ENCODE data around the gene XG.
"Not testable (repeated sequence)": the region's sequence is repeated elsewhere in the genome, so short reads cannot be mapped to it uniquely, and the experiment has no call there.

Gene XG, protein sequence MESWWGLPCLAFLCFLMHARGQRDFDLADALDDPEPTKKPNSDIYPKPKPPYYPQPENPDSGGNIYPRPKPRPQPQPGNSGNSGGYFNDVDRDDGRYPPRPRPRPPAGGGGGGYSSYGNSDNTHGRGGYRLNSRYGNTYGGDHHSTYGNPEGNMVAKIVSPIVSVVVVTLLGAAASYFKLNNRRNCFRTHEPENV

DNA sequence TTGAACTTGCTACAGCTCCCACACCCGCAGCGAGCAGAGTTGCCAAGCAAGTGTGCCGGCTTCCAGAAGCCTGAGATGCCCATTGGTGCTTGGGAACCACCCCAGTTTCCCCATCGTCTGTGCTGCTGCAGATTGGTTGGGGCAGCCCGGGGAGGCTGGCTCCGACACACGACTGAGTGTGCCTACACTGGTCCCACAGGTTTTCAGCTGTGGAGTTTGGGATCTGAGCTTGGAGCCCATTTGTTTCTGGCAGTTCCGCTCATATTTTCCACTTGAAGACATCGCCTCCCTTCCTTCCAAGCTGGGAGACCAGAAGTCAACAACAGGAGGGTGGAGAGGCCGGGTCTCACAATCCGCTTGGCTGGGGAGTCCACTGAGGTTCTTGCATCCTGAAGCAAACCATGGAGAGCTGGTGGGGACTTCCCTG is at the start of gene XG:
Gene XG, plus strand, starts transcription at position 167 of the 427 bp plus-strand sequence. Its CDS starts 235 bp downstream, at position 402.
- DNase-seq (ENCODE audit: low read depth in 2 of 2) = not testable (repeated sequence)

DNA sequence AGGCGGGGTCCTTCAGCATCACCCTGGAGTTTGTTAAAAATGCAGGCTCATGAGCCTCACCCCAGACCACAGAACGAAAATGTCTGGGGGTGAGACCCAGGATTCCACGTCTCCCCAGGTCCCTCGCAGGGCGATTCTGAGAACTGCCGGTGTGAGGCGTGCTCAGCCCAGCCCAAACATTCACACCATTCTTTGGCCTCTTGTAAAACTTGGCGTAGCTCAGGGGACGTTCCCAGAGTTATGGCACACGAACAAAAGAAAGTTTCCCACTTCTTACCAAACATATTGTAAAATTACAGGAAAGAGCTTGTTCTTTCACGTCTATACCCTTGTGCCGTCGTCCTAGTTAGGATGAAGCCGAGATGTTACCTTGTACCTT is 47.9 kb upstream of the XG start:
- DNase-seq (ENCODE audit: low read depth in 2 of 2) = no peak

DNA sequence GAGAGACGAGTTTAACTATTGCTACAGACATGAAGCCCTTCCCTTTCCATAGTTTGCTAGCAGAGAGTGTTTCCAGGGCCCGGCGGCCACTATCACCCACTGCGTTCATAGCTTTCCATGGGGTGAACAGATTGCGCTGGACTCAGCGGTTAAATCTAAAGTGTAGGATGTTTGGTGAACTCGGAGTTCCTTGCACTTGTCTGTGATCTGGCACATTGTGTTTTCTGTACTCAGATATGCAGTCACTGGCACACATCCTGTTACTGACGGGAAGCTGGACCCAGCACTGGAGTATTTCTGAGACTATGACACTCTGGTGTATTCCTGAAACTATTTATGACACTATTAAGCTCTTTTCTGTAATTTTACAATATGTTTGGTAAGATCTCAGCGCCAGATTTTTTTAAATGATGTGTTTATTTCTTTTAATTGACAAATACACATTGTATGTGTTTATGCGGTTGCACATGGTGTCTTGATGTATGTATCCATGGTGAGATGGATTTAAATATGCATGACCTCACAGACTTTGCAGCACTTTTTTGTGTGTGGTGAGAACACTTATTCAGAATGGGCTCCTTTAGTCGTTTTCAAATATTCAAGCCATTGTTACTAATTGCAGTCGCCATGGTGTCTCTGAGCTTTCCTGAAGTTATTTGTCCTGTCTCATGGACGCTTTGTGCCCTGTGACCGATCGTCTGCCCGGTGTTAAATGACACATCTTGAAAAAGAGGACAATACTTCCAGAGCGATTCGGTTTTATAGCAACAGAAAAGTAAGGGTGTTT is 46.6 kb upstream of the XG start:
- DNase-seq (ENCODE audit: low read depth in 2 of 2) = no peak

DNA sequence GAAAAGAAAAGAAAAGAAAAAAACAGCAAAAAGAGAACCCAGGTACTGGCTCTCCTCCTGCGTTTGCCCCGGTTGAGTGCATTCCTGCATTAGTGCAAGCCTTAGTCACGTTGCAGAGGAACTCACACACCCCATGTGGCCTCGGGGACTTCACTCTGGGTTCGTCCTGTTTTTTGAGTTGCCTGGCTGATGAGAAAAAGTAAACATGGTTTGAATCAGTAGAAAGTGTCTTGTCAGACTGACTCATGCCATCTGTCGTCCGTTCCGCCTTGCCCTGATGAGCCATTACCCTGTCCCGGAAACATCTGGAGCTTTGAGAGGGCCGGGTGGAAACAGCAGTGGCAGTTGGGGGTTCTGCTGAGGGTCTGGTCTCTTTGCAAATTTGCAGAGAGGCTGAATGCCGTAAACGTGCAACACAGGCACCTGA is 44.5 kb upstream of the XG start:
- peak; percentile 34 to 35 for DNase-seq (ENCODE audit: low read depth in 2 of 2)

DNA sequence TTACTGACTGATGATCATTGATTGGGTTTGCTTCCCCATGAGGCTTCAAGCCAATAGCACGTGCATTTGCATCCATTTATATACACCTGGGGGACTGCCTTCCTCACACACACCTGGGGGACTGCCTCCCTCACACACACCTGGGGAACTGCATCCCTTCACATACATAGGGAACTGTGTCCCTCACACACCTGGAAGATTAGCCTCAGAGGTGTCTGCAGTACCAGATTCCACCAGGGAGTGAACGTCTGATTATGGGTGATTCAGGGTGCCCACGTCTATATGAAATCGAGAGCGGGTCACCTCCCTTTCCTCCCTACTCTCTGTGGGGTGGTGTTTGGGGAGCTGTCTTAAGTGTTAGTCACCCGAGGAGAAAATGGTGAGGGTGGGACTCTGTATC is 43.8 kb upstream of the XG start:
- no peak for DNase-seq (ENCODE audit: low read depth in 2 of 2)

DNA sequence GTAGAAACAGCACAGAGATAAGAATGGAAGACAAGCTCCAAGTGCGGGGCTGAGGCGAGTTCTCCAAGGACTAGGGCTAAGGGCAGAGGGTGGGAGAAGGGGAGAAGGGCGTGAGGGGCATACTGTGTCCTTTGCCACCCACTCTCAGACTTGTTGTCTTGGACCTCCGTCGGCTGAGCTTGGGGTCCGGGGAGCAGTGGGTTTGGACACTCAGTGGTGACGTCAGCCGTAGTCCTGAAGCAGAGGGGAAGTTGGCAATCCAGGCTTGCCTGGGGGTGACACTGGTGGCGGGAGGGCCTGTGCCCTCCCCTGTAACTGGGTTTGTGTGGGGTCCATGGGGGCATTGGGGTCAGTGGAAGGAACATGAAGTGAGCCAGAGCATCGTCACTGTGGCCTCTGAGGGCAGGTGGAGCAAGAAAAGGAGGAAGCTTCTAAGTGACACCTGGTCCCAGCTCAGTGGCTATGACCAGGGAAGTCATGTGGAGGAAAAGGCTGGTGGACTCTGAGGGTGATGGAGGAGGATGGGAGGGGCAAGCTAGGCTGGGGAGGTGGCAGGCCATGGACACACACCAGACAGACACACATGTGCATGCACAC is 43.1 kb upstream of the XG start:
- DNase-seq (ENCODE audit: low read depth in 2 of 2) = no peak

DNA sequence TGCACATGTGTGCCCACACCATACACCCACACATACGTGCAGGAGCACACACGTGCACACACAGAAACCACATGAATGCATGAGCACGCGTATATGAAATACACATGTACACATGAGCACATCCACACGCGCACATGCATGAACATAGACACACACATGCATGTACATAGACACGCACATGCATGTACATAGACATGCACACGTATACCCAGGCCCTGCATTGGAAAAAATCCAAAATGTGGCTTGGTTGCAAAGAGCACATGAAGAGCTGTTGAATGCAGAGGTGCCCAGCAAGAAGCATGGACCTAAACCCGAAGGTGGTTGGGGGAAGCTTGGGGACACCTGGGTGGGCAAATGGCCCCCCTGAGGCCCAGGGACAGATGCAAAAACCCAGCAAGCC is 42.3 kb upstream of the XG start:
- DNase-seq (ENCODE audit: low read depth in 2 of 2) = no peak

DNA sequence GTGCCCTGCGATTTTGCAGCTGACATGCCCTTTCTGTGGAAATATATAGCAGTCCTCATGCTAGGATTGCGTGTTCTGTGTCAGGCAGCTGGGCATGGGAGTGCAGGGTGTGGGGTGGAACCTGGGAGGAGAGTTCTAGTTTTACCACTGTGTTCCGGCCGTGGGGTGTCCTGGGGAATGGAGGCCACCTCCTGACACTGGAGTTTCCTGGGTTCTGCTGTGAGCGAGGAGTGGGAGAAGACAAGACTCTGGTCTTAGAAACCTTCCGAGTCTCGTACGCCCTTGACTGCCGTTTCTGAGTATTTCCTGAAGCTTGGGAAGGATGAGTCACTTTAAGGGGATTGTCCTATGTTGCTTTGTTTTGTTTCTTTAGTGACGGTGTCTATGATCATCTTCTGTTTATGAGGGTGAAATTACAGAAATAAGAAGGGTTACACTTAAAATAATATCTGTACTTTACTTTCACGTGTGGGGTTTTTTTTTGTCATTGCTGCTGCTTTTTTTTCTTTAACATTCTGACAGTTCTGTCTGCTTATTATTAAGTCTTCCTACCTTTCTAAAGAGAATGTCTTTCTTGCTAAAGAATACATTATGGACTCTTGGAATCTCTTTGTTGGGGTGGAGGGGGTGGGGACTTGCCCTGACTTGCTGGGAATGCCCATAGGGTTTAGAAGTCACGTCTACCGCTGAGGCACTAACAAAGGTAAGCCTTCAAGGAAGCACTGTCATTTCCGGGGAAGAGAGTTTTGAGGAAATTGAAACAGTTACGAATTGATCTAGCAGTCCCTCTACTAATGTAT is 41.6 kb upstream of the XG start:
- DNase-seq (ENCODE audit: low read depth in 2 of 2) = no peak

DNA sequence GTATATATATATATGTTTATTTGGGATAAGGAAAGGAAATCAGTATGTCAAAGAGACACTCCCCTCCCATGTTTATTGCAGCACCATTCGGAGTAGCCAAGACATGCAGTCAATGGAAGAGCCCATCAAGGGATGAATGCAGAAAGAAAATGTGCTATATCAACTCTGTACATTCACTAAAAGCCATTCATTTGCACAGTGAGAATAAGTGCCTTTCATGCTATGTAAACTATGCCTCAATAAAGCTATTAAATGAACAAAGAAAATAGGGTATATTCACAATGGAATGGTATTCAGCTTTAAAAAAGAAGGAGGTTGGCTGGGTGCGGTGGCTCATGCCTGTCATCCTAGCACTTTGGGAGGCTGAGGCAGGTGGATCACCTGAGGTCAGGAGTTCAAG is 40.4 kb upstream of the XG start:
- DNase-seq (ENCODE audit: low read depth in 2 of 2) = no peak

DNA sequence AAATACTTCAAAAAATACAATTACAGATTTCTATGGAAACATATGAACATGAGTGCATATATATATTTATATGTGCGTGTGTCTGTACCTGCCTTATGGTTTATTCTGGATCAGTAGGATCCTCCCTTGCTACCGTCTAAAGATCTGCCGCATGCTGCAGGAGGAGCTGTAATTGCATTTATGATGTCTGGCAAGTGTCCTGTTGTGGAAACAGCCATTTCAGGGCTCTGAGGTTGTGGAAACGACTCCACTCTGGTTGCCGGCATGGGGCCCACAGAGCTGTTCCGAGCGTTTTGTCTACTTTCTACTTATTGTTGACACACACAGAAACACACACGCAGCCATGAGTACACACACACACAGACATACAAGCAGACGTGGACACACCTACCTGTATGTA is 39.4 kb upstream of the XG start:
- DNase-seq (ENCODE audit: low read depth in 2 of 2) = no peak

DNA sequence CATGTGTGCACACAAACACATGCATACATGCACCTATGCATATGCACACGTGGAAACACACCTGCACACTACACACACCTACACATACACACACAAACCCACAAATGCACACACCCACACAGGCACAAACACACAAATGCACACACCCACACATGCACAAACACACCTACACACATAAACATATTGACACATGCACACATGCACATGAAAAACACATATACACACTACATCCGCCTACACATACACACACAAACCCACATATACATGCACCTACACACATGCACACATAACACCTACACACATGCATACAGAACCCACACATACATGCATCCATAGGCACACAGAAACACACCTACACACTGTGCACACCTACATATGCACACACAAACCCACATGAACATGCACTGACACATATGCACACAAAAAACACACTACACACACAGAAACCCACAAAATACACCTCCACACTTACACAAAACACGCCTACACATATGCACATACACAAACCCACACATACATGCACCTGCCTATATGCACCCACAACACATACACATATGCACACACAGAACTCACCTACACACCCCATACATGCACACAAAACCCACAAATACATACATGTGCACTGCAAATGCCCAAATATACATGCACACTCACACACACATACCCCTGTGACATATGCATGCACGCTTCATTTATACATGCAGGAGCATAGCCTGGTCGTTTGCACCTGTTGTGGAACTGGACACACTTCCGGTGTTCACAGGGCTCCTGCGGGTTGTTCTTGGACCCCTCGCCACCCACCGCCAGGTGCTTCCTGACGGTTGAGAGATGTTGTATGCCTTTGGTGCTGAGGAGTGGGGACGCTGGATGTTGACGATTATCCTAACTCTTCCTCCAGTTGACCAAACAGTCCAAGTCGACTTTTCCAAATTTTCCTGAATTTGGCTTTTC is 38.7 kb upstream of the XG start:
- DNase-seq (ENCODE audit: low read depth in 2 of 2) = no peak

DNA sequence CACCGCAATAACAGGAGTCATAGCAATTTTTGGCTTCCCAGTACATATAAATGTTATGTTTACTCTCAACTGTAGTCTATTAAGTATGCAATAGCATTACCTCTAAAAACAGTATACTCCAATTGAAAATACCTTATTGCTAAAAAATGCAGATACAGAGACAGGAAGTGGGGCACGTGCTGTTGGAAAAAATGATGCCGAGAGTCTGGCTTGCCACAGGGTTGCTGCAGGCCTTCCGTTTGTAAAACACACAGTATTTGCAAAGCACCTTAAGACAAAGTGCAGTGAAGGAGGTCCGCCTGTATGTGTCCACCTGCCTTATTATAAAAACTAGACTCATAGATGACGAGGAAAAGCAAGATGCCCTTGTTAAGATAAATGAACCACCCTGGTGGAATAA is 37.3 kb upstream of the XG start:
- no peak for DNase-seq (ENCODE audit: low read depth in 2 of 2)

DNA sequence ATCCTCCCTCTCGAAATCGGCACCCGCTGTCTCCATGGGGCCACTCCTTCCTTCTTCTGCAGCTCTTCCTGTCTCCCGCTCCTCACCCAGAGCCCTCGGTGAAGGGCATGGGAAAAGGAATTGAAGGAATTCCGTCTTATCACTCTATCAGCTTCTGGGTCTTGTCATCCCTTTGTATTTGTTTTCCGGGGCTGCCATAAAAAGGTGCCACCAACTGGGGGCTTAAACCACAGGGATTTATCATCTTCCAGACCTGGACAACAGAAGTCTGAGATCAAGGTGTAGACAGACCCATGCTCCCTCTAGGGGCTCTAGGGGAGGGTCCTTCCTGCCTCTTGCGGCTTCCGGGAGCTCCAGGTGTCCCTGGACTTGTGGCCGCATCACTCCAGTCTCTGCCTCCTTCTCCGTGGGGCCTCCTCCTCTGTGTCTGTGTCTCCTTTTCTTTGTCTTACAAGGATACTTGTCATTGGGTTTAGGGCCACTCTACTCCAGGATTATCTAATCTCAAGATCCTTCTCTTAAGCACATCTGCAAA is 36.7 kb upstream of the XG start:
- DNase-seq (ENCODE audit: low read depth in 2 of 2) = no peak

DNA sequence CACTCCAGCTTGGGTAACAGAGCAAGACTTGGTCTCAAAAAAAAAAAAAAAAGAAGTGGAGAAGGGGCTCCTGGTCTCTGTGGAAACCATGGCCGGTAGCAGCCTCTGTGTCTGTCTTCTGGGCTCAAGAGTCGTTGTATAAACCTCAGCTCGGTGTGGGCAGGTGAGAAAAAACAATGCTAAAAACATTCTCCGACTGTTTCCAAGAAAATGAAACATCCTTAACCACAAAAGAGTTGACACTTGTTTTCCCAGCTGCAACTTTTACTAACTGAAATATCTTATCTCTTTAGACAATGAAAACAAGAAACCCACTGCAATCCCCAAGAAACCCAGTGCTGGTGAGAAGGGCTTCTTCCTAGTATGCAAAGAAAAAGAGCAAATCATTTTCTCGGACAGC is 34.5 kb upstream of the XG start:
- DNase-seq (ENCODE audit: low read depth in 2 of 2) = no peak

DNA sequence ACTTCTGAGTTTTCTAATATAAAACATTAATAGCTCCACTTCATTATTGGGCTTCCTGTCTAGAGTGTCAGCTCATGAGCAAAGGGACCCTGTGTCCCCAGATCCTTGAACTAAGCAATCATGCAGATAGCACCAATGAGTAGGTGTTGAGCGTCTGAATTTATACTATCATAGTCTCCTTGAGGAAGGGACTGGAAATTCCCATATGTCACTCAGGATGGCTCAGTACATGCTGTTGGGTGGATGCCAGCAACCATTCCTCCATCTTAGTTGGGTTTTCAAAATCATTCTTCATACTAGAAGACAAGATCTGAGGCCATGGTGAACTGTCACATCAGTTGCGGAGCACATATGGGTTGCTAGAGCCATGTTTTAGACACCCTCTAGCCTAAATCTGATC is 33.0 kb upstream of the XG start:
- DNase-seq (ENCODE audit: low read depth in 2 of 2) = no peak

DNA sequence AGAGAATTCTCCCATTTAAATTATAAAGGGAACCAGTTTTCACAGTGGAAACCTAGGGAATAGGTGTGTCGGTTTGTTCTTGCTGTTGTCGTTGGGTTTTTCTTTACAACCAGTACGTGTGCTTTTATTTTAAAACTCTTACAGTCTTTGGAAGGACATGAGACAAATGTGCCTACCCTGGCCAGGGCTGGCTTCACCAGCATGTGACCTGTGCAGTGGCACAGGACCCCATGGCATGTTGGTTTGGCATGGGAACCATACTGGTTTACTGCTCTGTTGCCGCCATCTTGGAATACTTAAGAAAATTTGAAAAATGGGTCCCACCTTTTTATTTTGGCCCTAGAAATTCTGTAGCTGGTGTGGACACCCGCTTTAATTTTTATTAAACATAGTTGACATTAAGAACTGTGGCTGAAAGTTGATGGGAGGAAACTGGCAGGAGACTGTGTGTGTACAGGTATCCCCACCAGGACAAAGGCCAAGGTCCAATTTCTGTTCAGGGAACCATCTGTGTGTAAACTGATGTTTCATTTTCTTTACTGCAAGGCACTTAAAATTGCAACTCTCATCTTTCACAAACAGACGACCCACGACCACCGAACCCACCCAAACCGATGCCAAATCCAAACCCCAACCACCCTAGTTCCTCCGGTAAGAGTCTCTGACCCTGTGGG is 31.9 kb upstream of the XG start:
- DNase-seq (ENCODE audit: low read depth in 2 of 2) = no peak

DNA sequence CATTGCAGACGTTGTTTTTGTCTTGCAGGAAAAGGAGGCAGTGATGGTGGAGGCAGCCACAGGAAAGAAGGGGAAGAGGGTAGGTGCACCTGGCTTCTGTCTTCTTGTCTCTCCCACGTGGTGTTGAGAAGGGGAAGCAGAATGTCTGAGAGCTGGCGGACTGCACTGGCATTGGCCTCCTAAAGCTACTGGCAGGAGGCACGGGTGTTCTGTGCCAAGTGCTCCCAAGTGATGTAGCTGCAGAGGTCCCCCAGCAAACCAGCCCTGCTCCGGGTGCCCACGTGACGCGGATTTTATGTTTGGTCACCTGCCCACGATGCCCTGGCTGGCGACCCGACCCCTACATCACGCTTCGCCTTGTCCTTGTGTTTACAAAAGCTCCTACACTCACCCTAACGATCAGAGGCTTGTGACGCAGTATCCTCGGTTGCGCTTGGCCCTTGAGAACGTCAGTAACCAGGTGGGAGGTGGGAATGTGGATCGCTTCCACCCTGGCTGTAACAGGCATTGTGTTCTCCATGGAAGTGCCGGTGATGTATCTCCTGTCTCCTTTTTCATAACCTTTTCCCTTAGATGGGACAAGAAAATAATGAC is 28.5 kb upstream of the XG start:
- DNase-seq (ENCODE audit: low read depth in 2 of 2) = no peak

DNA sequence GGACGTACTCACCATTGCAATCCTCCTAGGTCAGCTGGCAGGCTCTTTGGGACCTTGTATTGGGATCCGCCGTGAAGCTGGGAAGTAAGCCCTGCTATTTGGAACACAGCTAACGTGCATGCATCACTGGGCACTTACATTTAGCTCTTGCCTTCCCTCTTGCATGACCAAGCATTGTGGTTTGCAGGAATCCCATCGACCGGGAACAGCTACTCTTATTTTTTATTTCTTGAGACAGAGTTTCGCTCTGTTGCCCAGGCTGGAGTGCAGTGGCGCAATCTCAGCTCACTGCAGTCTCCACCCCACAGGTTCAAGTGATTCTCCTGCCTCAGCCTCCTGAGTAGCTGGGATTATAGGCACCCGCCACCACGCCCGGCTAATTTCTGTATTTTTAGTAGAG is 24.6 kb upstream of the XG start:
- DNase-seq (ENCODE audit: low read depth in 2 of 2) = not testable (repeated sequence)

DNA sequence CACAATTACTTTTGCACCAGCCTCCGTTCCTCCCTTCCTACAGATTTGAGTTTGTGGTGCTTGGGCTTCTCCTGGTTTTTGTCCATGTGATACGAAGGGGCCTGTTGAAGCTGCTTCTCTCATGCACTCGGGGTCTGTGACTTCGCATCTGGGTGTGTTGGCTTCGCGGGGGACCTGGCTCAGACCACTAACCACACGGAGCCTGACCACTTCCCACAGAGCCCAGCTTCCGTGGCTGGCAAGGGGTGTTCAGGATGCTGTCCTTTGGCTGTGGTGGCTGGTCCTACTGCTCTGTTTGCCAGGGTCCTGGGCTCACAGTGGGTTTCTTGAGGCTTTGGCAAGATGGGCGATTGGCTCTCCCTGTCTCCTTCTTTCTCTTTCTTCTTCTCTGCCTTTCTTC is 19.8 kb upstream of the XG start:
- DNase-seq (ENCODE audit: low read depth in 2 of 2) = no peak

DNA sequence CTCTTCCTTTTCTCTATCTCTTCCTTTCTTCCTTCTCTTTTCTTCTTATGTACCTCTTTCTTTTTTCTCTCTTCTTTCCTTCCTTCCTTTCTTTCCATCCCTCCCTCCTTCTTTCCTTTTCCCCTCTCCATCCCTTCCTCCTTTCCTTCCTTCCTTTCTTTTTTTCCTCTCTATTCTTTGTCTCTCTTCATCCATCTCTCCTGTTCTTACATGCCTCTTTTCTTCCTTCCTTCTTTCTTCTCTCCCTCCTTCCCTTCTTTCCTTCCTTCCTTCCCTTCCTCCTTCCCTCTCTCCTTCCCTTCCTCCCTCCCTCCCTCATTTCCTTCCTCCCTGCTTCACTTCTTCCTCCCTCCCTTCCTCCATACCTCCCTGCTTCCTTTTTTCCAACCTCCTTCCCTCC is 19.2 kb upstream of the XG start:
- DNase-seq (ENCODE audit: low read depth in 2 of 2) = no peak

Measured in stimulated activated CD8-positive, alpha-beta memory T cell treated with anti-CD3 and anti-CD28 coated beads, Interleukin-2, amount 100 ng/mL, for 1 hour (primary cell).